M059J (cell line): ENCODE measurements around the gene B3GAT3. TPM values are rescaled to one million over a fixed set of nuclear protein-coding genes. Genes with fewer than 3 reads are reported as not detected.
"Not testable (repeated sequence)": the region's sequence is repeated elsewhere in the genome, so short reads cannot be mapped to it uniquely, and the experiment has no call there.

Experiments
- DNase-seq: peaks from one replicate; pipeline ENCODE4 v3.0.0-alpha.2; 2012; ENCODE audit warnings: low read depth
- total RNA-seq: library from RNA; depleted of rRNA; stranded (reverse); fragments of >200 nt; shearing (Covaris generic); gene quantifications from 2 replicates; pipeline ENCODE4 v1.2.3, GENCODE V29; 2014

Gene B3GAT3
- total RNA-seq, 1 experiment from 2014 or later: 44.9 TPM

DNA sequence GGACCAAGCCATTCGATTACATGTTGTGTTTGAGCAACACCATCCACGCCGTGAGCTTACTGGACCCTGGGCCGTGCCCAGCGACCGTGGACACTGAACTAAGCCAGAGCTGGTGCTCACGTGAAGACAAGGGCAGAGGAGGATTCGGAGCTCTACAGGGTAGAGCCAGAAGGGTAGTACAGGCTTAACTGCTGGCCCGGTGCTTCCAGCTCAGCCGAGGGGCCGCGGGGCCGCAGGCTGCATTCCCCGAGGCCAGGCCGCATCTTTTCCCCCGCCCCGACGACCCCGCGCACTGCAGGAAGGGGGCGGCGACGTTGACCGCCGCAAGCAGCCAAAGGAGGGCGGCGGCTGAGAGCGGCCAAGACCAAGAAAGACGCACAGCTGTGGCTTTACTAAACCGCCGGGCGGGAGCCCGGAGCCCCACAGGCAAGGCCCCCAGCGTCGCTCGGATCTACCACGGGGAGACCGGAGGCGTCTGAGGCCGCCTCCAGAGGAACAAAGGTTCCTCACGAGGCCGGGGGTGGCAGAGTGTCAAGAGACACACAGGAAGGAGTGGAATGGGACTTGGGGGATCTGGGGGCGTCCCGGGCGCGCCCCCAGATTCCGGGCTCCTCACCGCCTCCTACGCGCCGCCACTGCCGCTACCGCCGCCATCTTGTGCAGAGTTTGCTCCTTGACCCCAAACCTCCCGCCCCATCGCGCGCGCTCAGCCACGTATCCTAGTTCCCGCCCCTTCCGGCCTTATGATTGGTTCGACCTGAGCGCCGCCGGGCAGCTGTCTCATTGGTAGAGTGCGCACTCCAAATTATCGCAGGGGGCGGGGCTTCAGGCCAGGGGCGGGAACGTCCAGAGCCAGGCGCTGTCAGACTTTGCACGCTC lies 24.4 kb upstream of the B3GAT3 start, which contains the start of gene GANAB:
Gene GANAB (minus strand): TSS at position 668 of the 879 bp plus-strand sequence. CDS start 14 bp downstream, at position 654.
- DNase-seq: peak; percentile 98

DNA sequence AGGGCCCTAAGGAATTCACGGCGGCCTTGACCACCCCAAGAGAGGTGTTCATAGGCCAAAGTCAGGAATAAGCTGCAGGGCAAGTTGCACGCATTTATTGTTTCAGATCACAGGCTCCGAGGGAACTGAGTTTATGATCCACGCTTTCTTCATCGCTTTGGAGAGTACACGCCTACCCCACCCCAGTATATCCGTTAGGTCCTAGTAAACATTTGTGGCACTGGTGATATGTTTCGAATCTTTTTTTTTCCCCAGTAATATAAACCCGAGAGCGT lies 23.8 kb upstream of the B3GAT3 start:
- DNase-seq: no peak

- DNase-seq: no peak
Observed at GRCh38 chr11:62644220-62644619, 22.4 kb upstream of the B3GAT3 start.

DNA sequence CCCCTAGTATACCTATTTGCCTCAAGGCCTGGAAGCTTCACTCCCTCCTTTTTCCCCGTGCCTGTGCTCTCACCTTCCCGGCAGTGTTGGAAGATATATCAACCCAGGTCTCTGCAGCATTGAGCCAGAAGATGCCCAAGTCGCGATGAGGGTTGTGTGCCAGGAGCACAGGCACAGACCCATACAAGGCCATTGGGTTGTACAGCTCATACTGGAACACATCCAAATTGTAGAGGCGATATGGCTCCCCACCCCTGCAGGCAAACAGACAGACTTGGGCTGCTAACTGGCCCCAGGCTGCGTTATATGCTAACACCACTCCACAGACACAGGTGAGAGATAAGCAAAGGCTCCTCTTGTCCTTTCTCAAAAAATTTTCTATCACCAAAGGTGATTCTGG lies 10.7 kb upstream of the B3GAT3 start:
- no peak for DNase-seq

GRCh38 chr11:62627713-62628112 lies 5.9 kb upstream of the B3GAT3 start:
- no peak for DNase-seq

- no peak for DNase-seq
Observed at GRCh38 chr11:62622476-62623089, 797 bp upstream of the B3GAT3 start.

DNA sequence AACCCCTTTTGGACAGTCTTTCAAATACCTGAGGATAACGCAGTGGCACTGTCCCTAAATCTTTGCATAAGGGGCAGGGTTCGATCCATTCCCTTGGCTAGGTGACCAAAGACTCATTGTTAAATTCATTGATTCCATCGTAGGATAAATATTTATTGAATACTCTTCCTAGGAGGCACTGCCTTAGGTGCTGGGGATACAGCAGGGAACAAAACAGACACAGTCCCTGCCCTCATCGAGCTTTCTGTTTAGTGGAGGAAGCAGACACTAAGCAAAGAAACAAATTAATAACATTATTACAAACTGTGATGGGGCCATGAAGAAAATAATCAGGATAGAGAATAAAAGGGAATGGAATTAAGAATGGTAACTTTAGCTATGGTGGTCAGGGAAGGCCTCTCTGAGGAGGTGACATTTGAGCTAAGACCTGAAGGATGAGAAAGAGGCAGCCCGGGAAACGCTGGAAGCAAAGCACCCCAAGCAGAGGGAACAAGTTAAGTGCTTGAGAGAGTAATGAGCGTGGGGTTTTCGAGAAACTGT lies 689 bp downstream of the B3GAT3 start:
- no peak for DNase-seq

DNA sequence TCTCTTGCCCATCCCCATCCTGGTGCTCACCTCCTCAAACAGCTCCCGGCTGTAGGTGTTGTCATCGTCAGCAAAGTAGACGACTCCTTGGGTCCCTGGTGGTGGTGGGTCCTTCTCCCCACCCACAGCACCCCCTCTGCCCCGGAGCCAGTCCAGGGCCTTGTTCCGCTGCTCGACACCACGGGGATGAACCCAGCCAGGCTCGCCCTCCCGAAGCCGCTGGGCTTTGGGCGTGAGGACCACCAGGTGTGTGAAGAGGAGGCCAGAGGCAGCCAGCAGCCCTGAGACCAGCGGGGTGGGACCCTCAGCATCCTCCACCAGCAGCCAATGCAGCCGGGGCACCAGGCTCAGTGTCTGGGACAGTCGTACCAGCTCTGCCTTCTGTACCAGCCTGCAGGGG lies 4.8 kb downstream of the B3GAT3 start:
- DNase-seq: not testable (repeated sequence)

DNA sequence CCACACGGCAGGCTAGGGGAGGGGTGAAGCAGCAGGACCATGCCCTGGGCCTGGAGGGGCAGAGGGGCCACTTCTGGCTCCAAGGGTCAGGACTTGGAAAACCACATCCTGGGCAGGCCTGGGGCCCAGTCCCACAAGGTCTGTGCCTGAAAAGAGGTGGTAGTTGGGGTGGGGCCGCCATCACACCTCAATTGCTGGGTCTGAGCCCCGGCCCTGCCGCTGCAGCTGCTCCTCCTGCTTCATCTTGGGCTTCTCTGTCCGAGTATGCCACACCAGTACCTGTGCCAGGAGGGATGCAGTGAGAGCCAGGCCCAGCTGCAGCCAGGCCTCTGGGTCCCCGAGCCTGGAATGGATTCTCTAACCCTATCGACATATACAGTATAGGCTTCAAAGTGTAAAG lies 6.3 kb downstream of the B3GAT3 start:
- DNase-seq: no peak

DNA sequence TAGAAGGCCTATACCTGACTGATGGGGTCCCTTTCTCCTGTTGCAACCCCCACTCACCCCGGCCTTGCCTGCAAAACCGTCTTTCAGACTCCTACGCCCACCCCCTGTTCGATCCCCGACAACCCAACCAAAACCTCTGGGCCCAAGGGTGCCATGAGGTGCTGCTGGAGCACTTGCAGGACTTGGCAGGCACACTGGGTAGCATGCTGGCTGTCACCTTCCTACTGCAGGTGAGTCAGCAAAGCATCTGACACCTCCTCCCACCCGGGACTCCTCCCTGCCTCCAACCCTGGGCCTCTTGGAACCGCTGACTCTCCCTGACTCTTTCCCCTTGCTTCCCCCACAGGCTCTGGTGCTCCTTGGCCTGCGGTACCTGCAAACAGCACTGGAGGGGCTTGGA lies 7.5 kb downstream of the B3GAT3 start:
- peak; percentile 60 for DNase-seq

DNA sequence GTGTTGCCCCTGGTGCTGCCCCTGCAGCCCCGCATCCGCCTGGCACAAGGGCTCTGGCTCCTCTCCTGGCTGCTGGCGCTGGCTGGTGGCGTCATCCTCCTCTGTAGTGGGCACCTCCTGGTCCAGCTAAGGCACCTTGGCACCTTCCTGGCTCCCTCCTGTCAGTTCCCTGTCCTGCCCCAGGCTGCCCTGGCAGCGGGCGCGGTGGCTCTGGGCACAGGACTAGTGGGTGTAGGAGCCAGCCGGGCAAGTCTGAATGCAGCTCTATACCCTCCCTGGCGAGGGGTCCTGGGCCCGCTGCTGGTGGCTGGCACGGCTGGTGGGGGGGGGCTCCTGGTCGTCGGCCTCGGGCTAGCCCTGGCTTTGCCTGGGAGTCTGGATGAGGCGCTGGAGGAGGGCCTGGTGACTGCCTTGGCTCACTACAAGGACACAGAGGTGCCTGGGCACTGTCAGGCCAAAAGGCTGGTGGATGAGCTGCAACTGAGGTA lies 8.5 kb downstream of the B3GAT3 start:
- no peak for DNase-seq

- peak; percentile 90 for DNase-seq
Observed at GRCh38 chr11:62612366-62613290, 9.2 kb downstream of the B3GAT3 start, which contains the start of the genes EML3 and ROM1. Gene EML3 (minus strand): TSS chr11:62612775. CDS start chr11:62612457, 318 bp downstream. Gene ROM1 (plus strand): TSS chr11:62613257. CDS start chr11:62613282, 25 bp downstream.

- peak; percentile 70 for DNase-seq
Observed at GRCh38 chr11:62611705-62612365, 10.0 kb downstream of the B3GAT3 start.

DNA sequence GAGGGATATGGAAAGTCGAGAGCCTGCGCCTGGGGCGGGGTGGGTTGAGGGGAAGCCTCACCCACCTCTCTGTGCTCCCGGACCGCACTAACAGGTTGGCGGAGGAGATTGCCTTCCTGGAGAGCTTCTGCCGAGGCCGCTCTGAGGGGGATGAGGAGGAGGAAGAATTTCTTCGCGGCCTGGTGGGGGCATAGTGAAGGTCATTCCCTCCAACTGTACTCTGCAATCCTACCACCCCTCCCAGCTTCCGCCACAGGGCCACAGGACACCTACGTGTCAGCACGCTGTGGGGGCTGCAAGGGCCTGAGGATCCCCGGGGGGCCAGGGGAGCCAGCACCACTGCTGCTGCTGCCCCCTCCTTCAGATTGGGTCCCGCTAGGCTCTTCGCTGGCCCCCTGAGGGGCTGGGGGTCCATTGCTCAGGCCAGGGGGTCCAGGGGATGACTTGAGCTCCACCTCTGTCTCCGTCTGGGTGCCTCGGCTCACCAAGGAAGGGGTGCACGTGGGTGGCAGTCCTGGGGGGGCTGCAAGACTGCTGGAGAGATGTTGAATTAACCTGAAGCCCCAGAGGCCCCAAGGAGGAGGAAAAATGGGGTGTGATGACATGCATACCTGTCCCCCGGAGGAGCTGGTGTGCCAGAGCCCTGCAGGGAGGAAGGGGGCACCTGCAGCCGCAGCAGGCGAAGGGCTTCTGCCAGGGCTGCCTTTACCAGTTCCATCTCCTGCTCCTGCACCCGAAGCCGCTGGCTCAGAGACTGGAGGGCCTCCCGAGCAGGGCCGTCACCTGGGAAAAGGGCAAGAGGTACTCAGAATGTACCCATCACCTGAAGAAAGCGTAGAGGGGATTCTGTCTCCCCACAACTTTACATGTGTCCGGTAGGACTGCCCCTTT lies 10.7 kb downstream of the B3GAT3 start:
- no peak for DNase-seq

DNA sequence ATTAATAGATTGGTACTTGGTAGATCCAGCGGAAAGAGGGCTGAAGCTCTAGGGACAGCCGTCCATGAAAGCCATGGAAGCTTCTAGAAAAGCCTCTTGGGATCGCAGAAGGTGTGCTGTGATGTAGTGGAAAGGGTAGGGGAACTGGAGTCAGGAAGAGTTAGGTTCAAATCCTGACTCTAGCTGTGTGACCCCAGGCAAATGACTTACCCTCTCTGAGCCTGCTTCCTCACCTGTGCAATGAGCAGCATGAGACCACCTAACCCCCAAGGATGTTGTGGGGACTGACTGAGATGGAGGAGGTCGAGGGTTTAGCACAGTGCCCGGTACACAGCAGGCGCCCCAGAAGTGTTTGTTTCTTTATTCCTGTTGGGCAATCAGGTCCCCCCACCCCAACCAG lies 11.4 kb downstream of the B3GAT3 start:
- no peak for DNase-seq

DNA sequence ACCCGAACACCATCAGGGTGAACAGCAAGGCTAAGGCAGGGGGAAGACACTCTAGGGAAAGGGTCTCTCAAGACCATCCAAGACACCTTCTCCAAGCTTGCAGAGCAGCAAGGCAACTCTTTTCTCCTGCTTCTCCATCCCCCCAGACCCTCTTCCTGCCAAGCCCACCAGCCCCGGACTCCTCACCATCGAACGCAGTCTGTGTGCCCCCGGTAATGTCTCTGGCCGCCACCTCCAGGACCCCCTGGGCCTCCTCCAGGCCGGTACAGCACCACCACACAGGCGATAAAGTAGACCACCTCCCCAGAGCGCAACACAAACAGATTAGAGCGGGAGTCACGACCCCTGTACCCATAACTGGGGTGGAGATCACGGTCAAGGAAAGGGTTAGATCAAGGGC lies 13.0 kb downstream of the B3GAT3 start:
- DNase-seq: no peak

DNA sequence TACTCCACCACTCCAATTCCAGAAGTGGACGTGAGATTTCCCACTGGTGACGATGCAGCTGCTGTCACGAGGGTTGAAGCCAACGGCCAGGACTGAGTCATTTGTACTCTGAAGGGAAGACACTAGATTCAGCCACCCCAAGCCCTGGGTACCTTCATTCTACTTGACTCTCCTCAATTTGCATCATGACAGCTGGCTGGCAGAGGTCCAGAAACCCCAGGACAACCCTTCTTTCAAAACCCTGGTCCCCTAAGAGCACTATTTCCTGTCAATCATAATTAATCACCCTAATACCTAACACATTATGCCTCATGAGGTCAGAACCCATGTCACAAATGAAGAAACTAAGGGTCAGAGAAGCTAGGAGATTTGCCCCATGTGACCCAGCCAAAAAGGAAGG lies 14.1 kb downstream of the B3GAT3 start:
- no peak for DNase-seq

- no peak for DNase-seq
Observed at GRCh38 chr11:62605902-62606301, 15.9 kb downstream of the B3GAT3 start.

- DNase-seq: no peak
Observed at GRCh38 chr11:62605467-62605866, 16.3 kb downstream of the B3GAT3 start.
